Germinal center (tissue), 1 donor: ENCODE results near the gene COPZ2.
A peak's percentile ranks its signal among the peaks of the same experiment; 100 is the strongest.

Experiments
- DNase-seq: peaks from one replicate; pipeline ENCODE4 v3.0.0; 2012; ENCODE audit warnings: mixed read lengths, low spot score

Gene COPZ2

DNA sequence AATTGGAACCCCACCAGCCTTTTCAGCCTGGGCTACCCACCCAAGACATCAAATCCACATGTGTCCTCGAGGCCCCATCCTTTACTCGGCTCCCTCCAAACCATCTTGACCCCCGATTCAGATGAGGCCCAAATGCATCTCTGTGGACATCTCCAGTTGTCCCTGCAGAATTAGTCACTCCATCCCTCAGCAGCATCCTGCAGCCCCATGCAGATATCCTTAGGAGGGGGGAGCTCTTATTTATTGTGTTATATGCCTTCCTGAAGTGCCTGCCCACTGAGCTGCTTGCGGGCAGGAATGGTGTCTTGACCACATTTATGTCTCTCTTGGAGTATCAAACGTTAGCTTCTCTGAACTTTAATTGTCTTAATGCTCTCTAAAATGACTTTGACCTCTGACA, 51.1 kb downstream of the COPZ2 start:
- no peak for DNase-seq

DNA sequence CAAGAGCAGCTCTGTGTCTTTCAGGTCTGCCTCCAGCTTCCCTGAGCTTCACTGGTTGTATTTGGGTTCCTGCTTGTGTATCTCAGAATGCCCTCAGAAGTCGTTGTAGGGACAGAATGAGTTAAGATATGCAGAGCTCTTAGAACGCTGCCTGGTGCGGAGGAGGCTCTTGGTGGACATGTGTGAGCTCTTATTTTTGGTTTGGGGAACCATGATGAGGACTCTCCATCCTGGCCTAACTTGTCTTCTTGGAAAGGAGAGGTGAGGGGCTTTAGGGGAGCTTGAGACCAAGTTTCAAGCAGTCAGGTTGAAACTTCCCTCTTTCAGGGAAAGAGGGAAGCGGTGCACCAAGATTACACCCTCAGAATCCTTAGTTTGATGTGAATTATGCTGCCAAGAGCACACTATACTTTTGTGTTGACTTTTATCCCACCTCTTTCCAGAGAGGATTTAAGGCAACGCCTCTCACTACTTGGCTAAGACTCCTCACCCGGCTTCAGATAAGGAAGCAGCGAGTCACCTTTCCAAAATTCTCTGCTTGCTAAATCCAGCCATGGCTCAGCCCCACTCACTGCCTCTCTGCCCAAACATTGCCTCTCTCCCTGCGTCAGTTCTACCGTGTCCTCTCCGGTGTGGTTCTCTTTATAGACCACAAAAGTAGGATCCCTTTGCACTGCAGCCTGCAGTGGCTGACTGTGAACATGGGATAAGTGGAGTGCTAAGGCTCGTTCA, 53.9 kb downstream of the COPZ2 start:
- no peak for DNase-seq

DNA sequence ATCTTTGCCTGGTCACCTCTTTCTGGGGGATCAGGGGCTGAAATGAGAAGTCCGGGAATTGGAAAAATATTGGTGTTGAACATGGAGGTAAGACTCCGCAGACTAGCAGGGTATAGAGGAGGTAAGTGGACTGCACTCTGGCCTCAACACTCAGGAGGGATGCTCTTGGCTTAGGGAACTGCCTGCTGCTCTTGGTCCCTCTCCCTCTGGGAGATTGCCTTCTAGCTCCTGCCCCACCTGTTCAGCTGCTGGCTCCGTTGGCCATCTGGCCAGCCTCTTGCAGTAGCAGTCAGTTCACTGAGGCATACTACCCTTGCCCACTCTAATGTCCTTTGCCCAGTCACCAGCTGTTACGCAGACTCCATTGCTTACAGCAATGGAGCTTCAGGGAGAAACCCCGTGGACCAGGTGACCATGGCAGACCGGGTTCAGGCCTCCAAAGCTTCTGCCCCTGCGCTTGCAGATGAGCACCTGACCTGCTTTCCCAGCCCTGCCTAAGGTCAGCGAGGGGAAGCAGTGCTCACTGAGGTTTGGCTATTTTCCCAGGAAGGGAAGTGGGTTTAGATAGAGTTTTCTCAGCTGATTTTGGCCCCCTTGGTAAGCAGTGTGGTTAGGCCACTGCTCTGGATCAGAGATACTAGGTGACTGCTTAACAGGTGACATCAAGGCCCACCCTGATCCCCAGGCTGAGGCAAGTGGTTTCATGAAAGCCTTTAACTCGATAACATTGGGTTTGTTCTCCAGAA, 54.8 kb downstream of the COPZ2 start:
- DNase-seq, result no peak

DNA sequence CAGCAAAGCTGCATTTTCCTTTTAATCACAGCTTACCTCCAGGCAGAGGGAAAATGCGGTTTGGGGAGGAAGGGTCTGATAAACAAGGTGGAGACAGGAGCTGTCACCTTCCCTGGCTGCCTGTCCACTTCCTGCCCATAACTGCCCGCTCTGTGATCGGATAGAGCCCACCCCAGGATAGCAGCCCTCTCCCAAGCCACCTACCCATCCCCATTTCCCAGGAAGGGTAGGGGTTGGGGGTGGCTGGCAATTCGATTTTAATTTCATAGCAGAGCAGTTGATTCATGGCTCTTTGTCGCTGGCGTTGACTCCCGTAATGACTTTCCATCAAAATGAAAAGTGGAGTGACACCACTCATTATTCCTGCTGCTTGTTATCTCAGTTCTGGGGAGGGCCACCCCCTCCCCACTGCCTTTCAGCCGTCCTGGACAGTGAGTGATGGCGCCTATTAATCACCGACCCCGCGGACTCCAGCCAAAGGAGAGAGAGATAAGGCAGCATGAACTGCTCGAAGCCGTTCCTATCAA, 55.4 kb downstream of the COPZ2 start:
- DNase-seq, result no peak

DNA sequence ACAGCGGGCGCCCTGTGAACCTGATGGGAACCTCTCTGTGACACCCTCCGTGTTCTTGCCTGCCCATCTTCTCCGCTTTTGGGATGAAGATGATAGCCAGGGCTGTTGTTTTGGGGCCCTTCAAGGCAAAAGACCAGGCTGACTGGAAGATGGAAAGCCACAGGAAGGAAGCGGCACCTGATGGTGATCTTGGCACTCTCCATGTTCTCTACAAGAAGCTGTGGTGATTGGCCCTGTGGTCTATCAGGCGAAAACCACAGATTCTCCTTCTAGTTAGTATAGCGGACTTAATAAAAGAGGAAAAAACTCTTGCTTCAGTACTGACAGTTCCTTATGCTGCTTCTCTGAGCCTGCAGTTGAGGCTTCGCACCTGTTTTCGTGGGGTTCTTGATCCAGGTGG, 56.1 kb downstream of the COPZ2 start:
- no peak for DNase-seq

DNA sequence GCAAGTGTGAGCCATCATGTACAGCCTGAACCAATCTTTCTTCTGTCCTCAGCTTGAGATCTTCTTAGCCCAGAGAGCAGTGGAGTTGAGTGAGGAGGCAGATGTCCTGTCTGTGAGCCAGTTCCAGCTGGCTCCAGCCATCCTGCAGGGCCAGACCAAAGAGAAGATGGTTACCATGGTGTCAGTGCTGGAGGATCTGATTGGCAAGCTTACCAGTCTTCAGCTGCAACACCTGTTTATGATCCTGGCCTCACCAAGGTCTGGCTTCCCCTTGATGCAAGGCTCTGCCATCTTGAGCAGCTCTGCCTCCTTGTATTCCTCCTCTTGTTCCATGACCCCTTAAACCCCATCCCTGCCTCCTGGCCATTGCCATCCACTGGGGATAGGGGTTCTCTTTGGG, 57.1 kb downstream of the COPZ2 start:
- no peak for DNase-seq

DNA sequence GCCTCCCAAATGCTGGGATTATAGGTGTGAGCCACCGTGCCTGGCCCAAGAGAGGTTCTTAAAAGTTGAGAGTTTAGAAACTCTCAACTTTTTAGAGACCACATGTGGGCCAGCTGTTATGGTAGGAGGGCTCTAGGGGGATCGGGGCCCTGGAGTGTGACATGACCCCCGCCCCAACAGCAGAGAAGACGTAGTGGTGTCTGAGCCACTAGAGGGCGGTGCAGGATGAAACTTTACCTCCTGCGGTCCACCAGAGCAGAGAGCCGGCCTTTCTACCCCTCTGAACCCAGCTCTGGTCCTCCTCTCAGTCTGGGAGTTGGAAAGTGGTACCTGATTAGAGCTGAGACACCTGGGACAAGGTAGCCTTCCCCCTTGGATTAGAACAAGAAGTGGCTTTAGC, 59.3 kb downstream of the COPZ2 start:
- DNase-seq, result peak; percentile 84
